Stimulated activated naive B cell treated with anti-CD40 and anti-IgM and Interleukin-4, amounts not matched to agents 10 μg/mL and 1 μg/mL and 100 μg/mL, for 72 hours (primary cell): ENCODE data around the gene HYDIN.
A peak's percentile ranks its signal among the peaks of the same experiment; 100 is the strongest.

Source experiments
- ATAC-seq, 2 donors: fragments of 150-1000 bp; cut with Tn5 transposase; replicated peaks; 2 replicates each; pipeline ENCODE4 v1.10.0; 2021; ENCODE audit warnings: moderate library complexity in 1 of 2
- DNase-seq: peaks from one replicate; pipeline ENCODE4 v3.0.0; 2021
- H3K27ac Mint-ChIP-seq: one replicate; pipeline ENCODE4 v1.8.0; 2022; ENCODE audit warnings: mild to moderate bottlenecking, mixed read lengths
- H3K27me3 Mint-ChIP-seq, 2 donors: one replicate each; pipeline ENCODE4 v1.8.0; 2022; ENCODE audit warnings: mixed read lengths in 2 of 2
- H3K36me3 Mint-ChIP-seq, 2 donors: one replicate each; pipeline ENCODE4 v1.8.0; 2022; ENCODE audit warnings: mixed read lengths in 2 of 2, mild to moderate bottlenecking in 1 of 2
- H3K4me1 Mint-ChIP-seq, 2 donors: one replicate each; pipeline ENCODE4 v1.8.0; 2022; ENCODE audit warnings: mixed read lengths in 2 of 2, mild to moderate bottlenecking in 1 of 2
- H3K4me3 Mint-ChIP-seq, 2 donors: one replicate each; pipeline ENCODE4 v1.8.0; 2022; ENCODE audit warnings: mild to moderate bottlenecking in 2 of 2, mixed read lengths in 2 of 2, moderate library complexity in 1 of 2
- H3K9me3 Mint-ChIP-seq, 2 donors: one replicate each; pipeline ENCODE4 v1.8.0; 2022; ENCODE audit warnings: mixed read lengths in 2 of 2, mild to moderate bottlenecking in 1 of 2

The HYDIN gene

DNA sequence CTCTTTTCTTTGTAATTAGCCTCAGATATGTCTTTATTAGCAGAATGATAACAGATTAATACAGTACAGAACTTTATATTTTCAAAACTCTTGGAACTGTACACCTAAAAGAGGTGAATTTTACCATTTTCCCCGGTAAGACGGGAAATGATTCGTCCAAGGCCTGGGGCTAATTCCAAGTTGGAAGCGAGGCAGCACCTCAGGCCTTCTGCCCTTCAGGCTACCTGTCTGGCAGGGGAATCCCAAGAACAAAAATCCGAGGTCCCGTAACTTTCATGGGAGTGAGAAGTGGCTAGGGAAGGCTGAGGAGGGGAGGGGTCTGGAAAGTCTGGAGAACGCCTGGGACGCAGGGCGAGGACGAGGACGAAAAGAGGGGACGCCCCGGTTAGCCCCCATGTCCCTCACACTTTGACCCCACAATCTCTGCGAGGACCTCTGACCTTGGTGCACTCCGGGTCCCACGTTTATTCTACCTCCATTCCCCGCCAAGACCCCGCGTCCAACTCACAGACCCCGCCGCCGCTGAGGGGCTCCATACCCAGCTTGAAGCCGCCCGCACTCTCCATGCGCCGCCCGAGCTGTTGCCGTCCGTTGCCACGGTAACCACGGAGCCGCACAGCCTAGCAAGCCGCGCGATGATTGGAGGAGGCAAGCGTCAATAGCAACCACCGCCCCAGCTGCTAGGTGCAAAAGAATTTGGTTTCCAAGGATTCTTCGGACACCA, at the start of gene HYDIN:
Gene HYDIN (minus strand): TSS at position 601 of the 724 bp plus-strand sequence. CDS start 43,827 bp downstream, outside the sequence.
- peaks cover 1 to 14% of the 10 kb centered on the region in 2 donors for H3K36me3 Mint-ChIP-seq
- DNase-seq (no peak), ATAC-seq (no peak)
- peaks cover 36% of the 10 kb centered on the region in 2 donors for H3K27me3 Mint-ChIP-seq
- peaks cover 20 to 22% of the 10 kb centered on the region in 2 donors for H3K9me3 Mint-ChIP-seq
- no peaks in the 10 kb centered on the region for H3K4me1 Mint-ChIP-seq
- no peak within 1 kb of the TSS for H3K27ac Mint-ChIP-seq
- peak within 1 kb of the TSS in 1 of 2 donors; percentile 21 for H3K4me3 Mint-ChIP-seq

DNA sequence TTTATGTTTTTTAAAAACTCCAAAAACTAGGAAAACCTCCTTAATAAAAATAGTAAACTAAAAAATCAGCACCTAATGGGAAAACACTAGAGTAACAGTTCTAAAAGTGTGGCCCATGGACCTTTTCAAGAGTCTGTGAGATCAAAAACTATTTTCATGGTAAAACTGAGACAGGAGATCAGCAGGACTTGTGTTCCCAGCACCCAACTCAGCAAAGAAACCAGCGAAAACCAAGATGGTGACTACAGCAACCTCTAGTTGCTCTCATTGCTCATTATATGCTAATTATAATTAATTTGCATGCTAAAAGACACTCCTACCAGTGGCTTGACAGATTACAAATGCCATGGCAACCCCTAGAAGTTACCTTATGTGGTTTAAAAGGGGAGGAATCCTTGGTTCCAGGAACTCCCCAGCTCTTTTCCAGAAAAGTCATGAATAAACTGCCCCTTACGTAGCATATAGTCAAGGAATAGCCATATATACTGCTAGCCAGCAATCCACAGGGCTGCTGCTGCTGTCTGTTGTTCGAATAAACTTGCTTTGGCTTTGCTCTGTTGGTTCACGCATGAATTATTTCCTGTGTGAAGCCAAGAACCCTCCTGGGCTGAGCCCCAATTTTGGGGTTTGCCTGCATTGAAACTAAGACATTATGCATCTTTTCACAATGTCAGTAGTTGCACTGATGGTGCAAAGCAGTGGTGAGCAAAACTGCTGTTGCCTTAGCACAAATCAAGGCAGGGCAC, 46.2 kb upstream of the HYDIN start:
- Mint-ChIP-seq H3K27ac (no peak overlapping the region), H3K4me1 (peaks cover 2 to 4% of the 10 kb centered on the region in 2 donors), H3K4me3 (no peak overlapping the region), H3K27me3 (no peaks in the 10 kb centered on the region), H3K36me3 (peaks cover 7 to 24% of the 10 kb centered on the region in 2 donors), H3K9me3 (peaks cover 0 to 8% of the 10 kb centered on the region in 2 donors)
- ATAC-seq (no peak), DNase-seq (no peak)

DNA sequence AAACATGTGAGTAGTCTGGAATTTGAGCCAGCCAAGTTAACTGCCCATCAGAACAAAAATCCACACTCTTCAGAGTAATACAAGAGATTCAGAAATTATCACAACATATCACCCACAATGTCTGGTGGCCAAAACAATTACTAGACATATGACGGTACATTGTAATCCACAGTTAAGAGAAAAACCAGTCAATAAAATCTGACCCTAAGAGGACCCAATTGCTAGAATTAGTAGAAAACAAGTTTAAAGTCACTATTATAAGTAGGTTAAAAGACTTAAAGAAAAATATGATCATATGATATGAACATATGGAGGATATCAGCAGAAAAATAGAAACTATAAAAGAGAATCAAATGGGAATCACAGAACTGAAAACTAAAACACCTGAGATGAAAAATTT, 42.9 kb upstream of the HYDIN start:
- Mint-ChIP-seq H3K36me3 (peaks cover 5 to 30% of the 10 kb centered on the region in 2 donors), H3K4me3 (no peak overlapping the region), H3K9me3 (peaks cover 0 to 8% of the 10 kb centered on the region in 2 donors), H3K27me3 (peaks cover 4 to 6% of the 10 kb centered on the region in 2 donors), H3K4me1 (no peaks in the 10 kb centered on the region), H3K27ac (no peak overlapping the region)
- DNase-seq, result no peak
- ATAC-seq, result no peak

DNA sequence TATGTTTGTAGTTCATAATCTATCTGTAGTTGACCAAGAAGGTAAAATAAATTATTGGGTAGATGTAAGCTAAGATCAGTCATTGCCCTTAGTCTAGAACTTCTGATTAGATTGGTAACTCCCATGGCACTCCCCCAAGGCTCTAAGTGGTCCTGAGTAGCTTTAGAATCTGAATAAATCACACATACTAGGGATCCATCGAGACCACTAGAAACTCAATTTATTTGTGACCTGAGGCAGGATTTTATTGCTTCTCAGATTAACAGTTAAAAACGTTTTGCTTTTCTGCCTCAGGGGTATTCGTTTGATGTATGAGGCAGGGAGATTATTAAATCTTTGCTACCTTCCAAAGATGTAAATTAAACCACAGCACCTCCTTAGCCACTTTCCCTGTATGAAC, 33.8 kb upstream of the HYDIN start:
- peaks cover 0 to 3% of the 10 kb centered on the region in 2 donors for H3K4me1 Mint-ChIP-seq
- peaks cover 0 to 9% of the 10 kb centered on the region in 2 donors for H3K36me3 Mint-ChIP-seq
- H3K4me3 Mint-ChIP-seq, result no peak overlapping the region
- H3K27me3 Mint-ChIP-seq, result peaks cover 28 to 41% of the 10 kb centered on the region in 2 donors
- H3K9me3 Mint-ChIP-seq, result no peaks in the 10 kb centered on the region
- no peak for ATAC-seq
- DNase-seq, result no peak
- H3K27ac Mint-ChIP-seq, result no peak overlapping the region

DNA sequence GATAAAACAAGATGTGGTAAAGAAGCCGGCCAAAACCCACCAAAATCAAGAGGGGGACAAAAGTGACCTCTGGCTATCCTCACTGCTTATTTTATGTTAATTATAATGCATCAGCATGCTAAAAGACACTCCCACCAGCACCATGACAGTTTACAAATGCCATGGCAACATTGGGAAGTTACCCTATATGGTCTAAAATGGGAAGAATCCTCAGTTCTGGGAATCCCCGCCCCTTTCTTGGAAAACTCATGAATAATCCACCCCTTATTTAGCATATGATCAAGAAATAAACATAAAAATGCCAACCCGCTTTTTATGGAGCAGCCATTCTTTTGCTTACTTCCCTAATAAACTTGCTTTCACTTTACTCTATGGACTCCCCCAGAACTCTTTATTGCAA, 33.1 kb upstream of the HYDIN start:
- Mint-ChIP-seq H3K36me3 (peaks cover 0 to 9% of the 10 kb centered on the region in 2 donors), H3K27ac (no peak overlapping the region), H3K9me3 (no peaks in the 10 kb centered on the region), H3K27me3 (peaks cover 31 to 48% of the 10 kb centered on the region in 2 donors), H3K4me3 (no peak overlapping the region), H3K4me1 (peaks cover 0 to 3% of the 10 kb centered on the region in 2 donors)
- ATAC-seq, result no peak
- no peak for DNase-seq

DNA sequence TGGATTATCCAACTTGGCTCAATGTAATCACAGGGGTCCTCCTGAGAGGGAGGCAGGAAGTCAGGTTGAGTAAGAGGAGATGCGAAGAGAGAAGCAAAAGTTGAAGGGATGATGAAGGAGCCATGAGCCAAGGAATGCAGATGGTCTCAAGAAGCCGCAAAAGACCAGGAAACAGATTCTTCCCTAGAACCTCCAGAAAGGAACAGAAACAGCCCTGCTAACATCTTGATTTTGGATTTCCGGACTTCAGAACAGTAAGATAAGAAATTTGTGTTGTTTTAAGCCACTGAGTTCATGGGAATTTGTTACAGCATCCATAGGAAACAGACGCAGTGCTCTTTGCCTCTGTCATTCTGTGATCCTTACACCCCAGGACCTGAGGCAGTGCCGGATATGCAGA, 31.9 kb upstream of the HYDIN start:
- ATAC-seq, result no peak
- H3K4me3 Mint-ChIP-seq, result no peak overlapping the region
- H3K36me3 Mint-ChIP-seq, result peaks cover 0 to 5% of the 10 kb centered on the region in 2 donors
- peaks cover 27 to 43% of the 10 kb centered on the region in 2 donors for H3K27me3 Mint-ChIP-seq
- DNase-seq, result no peak
- H3K4me1 Mint-ChIP-seq, result peaks cover 0 to 3% of the 10 kb centered on the region in 2 donors
- no peaks in the 10 kb centered on the region for H3K9me3 Mint-ChIP-seq
- no peak overlapping the region for H3K27ac Mint-ChIP-seq

DNA sequence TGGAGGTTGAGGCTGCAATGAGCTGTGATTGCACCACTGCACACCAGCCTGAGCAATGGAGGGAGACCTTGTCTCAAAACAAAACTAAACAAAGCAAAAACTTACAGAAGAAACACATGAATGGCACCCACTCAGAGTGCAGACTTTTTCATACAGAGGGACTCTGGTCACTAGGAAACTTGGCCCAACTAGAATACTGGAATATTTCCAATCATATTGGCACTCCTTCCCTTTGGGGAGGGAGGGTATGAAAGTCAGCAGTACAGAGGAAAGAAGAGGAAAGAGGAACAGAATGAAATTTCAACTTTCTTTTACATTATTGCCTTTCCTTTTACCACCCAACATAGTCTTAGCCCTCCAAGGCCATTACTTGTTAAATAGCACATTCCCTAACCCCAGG, 30.5 kb upstream of the HYDIN start:
- H3K9me3 Mint-ChIP-seq, result no peaks in the 10 kb centered on the region

DNA sequence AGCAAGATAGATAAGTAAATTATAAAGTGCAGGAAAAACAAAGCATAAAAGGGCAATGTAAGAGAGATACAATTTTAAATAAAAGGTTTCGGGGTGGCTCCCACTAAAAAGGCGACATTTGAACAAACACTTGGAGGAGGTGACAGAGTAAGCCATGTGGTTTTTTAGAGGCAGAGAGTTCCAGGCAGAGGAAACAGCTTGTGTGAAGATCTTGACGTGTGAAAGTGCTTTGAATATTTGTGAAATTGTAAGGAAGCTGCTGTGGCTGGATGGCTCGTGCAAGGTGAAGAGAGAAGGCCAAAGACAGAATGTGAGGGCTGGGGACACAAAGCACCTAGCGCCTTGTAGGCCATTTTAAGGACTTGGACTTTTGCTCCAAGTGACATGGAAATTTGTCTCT, 28.6 kb upstream of the HYDIN start:
- Mint-ChIP-seq H3K9me3 (no peaks in the 10 kb centered on the region), H3K4me1 (peaks cover 15 to 19% of the 10 kb centered on the region in 2 donors), H3K27ac (no peak overlapping the region), H3K4me3 (no peak overlapping the region), H3K36me3 (peaks cover 0 to 4% of the 10 kb centered on the region in 2 donors), H3K27me3 (peaks cover 25 to 38% of the 10 kb centered on the region in 2 donors)
- ATAC-seq (no peak), DNase-seq (no peak)

More for the DNA sequence above, 30.5 kb upstream of the HYDIN start:
- H3K27ac Mint-ChIP-seq, result no peak overlapping the region
- H3K36me3 Mint-ChIP-seq, result peaks cover 0 to 4% of the 10 kb centered on the region in 2 donors
- ATAC-seq (peak in 1 of 2 donors; percentile 41), DNase-seq (no peak)
- no peak overlapping the region for H3K4me3 Mint-ChIP-seq
- H3K27me3 Mint-ChIP-seq, result peaks cover 25 to 38% of the 10 kb centered on the region in 2 donors
- H3K4me1 Mint-ChIP-seq, result peaks cover under 1 to 3% of the 10 kb centered on the region in 2 donors

DNA sequence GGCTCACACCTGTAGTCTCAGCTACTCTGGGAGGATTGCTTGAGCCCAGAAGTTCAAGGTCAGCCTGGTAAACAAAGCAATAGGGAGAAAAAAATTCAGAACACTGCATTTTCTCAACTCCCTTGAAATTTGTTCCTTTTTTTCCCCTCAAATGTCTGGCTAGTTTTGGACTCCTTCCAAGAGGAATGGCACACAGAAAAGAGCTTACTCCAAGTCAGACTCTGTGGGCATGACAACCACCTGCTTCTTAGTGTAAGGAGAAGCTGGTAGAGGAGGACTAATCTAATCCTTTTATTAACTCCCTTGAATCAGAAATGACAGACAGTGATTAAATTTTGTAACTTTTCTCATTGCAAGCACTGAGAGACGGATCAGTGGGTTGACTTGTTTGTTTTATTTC, 27.9 kb upstream of the HYDIN start:
- Mint-ChIP-seq H3K9me3 (no peaks in the 10 kb centered on the region), H3K27me3 (peaks cover 25 to 38% of the 10 kb centered on the region in 2 donors), H3K4me1 (peaks cover 17 to 21% of the 10 kb centered on the region in 2 donors), H3K4me3 (no peak overlapping the region), H3K27ac (no peak overlapping the region), H3K36me3 (peaks cover 0 to 4% of the 10 kb centered on the region in 2 donors)
- no peak for DNase-seq
- ATAC-seq, result no peak

DNA sequence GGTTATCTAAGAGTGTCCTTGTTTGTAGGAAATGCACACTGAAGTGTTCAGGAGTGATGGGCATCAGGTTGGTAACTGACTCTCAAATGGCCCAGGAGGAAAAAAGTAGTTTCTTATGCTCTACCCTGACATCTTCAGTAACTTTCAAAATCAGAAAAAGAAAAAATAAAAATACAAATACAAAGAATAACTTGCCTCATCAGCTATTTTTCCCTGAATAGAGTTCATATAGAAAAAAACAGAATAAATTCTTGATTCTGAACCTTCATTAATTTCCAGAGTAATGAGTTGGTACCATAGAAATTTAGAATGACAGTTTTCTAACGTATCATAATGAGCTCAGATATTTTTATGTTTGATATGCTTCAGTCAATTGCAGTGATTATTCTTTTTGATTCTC, 27.2 kb upstream of the HYDIN start:
- Mint-ChIP-seq H3K27me3 (peaks cover 22 to 34% of the 10 kb centered on the region in 2 donors), H3K4me1 (peaks cover 17 to 21% of the 10 kb centered on the region in 2 donors), H3K27ac (no peak overlapping the region), H3K36me3 (peaks cover 0 to 4% of the 10 kb centered on the region in 2 donors), H3K4me3 (no peak overlapping the region), H3K9me3 (no peaks in the 10 kb centered on the region)
- no peak for ATAC-seq
- no peak for DNase-seq

DNA sequence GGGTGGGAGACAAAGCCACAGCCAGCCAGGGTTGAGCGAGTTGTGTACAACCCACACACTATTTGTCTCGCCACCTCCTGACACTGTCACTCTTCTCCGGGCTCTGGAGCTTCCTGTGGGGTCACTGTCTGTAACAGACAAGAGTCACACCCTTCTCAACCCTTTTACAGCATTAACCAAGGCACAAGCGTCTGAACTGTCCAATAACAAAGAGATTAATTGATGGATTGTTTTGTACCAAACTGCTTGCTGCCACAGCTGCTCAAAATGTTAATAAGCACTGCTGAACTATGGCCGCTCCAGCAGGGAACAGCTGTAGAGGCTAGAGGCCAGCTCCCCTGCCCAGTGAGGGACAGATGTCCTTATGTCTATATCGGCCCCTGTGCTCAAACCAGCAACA, 25.2 kb upstream of the HYDIN start:
- peaks cover 15 to 17% of the 10 kb centered on the region in 2 donors for H3K27me3 Mint-ChIP-seq

DNA sequence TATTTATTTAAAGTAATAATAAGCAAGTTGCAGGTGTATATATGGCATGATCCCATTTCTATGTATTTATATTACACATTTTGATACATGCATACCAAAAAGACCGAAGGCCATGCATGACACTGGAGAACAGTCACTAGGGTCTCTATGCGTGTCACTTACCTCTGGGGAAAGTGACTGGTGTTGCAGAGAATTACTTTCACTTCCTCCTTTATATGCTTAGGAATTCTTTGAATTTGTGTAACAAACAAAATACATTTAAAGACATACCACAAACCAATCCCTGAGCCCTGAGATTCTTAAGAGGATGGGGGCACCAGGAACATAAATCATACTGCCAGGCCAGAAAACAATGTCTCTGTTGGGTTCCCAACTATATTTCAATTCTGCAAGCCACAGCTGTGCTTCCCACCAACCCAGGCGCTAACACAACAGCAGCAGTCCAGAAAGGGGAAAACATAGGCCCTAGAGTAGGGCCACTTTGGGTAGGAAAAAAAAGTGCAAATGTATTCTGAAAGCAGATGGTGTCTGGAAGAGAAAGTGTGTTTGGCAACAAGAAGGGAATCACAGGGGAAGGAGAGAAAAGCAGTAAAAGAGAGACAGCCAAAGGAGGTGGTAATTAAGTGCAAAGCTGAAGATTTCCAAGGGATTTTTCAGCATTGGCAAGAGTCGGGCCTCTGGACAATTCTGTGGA, 24.5 kb upstream of the HYDIN start:
- H3K27ac Mint-ChIP-seq, result peak overlapping the region; percentile 82
- peaks cover 10 to 11% of the 10 kb centered on the region in 2 donors for H3K27me3 Mint-ChIP-seq
- H3K4me1 Mint-ChIP-seq, result peaks cover 14 to 21% of the 10 kb centered on the region in 2 donors
- H3K4me3 Mint-ChIP-seq, result peak overlapping the region; percentile 11 to 18
- peak; percentile 19 for DNase-seq
- H3K36me3 Mint-ChIP-seq, result no peaks in the 10 kb centered on the region
- peak; percentile 92 to 98 for ATAC-seq
- no peaks in the 10 kb centered on the region for H3K9me3 Mint-ChIP-seq

More for the DNA sequence above, 25.2 kb upstream of the HYDIN start:
- Mint-ChIP-seq H3K36me3 (peaks cover 0 to 4% of the 10 kb centered on the region in 2 donors), H3K4me3 (peak overlapping the region in 1 of 2 donors; percentile 2), H3K27ac (peak overlapping the region; percentile 52), H3K9me3 (no peaks in the 10 kb centered on the region), H3K4me1 (peaks cover 17 to 21% of the 10 kb centered on the region in 2 donors)
- ATAC-seq (peak; percentile 62 to 73), DNase-seq (peak; percentile 5)

DNA sequence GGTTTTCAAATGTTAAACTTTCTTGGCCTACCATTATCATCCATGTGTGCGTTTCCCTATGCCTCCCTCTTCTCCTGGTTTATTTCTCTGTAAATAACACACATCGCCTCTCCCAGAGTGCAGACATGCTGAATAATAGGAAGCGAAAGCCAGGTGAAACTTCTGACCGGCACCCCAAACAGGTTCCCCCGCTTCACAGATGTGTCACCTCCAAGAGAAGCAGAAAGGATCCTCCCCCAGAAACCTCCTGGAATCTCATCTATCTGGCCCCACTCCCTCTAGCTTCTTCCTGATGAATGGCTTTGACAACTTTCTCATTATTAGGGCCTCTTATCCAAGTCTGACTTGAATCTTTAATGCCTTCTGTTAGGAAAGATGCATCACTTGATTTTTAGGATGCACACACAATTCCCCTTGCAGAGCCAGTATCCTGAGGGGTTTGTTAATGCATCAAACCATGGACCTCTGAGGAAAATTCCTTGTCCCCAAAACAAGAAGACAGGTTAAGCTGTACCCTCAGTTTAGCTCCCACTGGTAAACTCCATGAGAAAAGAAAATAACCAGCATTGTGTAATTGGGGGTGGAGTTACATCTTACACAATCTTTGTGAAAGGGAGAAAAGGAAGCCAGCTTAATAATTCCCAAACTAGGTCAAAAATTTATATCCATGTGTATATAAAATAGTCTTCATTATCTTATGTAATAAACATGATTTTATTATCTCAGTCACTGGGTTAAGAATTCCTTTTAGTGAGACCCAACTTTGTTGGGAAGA, 20.1 kb upstream of the HYDIN start:
- Mint-ChIP-seq H3K27ac (no peak overlapping the region), H3K4me3 (no peak overlapping the region), H3K9me3 (no peaks in the 10 kb centered on the region), H3K27me3 (peaks cover 7 to 9% of the 10 kb centered on the region in 2 donors), H3K4me1 (peaks cover 11 to 18% of the 10 kb centered on the region in 2 donors), H3K36me3 (no peaks in the 10 kb centered on the region)
- DNase-seq, result no peak
- ATAC-seq, result no peak
